K562 (cell line): ENCODE results near the gene SULT2B1. TPM values are rescaled to one million over a fixed set of nuclear protein-coding genes. Genes with fewer than 3 reads are reported as not detected.

ENCODE experiments used
- ATAC-seq: fragments of 200-7000 bp; cut with Tn5 transposase; 3 replicates; pipeline ENCODE4 v1.9.1; 2020; ENCODE audit warnings: moderate library complexity
- BruUV-seq: library from RNA; stranded (reverse); fragments of 400-500 nt; replicated peaks from 2 replicates; lab custom pipeline; 2021; lab: Mats Ljungman, UMichigan
- CTCF ChIA-PET: fragments of 300-600 bp; formaldehyde crosslinking; extraction: SDS; loops from one replicate; lab custom pipeline; 2021; ENCODE audit warnings: low intra/inter-chr PET ratio; lab: Yijun Ruan, JAX
- POLR2A ChIA-PET: fragments of 300-600, 350-650 bp; sonication (Branson Sonifier 250); formaldehyde crosslinking; extraction: SDS; loops from one replicate; lab custom pipeline; 2021; ENCODE audit warnings: antibody characterized with exemption, inconsistent platforms; lab: Yijun Ruan, JAX
- DNase-seq, 4 experiments: peaks; one replicate each; pipeline versions ENCODE4 v3.0.0 to v3.0.0-alpha.2; 2011 to 2018; ENCODE audit warnings: low spot score in 3 of 4, mixed read lengths in 3 of 4; ENCODE audit errors: extremely low read depth in 1 of 4
- FAIRE-seq: peaks from 2 replicates; lab custom pipeline; 2011; peaks lifted over from hg19 to GRCh38; lab: Jason Lieb, UNC
- H2AFZ ChIP-seq: 2 replicates; pipeline ENCODE4 v1.6.0; 2011; ENCODE audit warnings: low read depth, low read length, control low read depth, inconsistent platforms
- H3K27ac ChIP-seq: fragments of 200-600 bp; 3 replicates; pipeline ENCODE4 v1.8.0; 2011; ENCODE audit warnings: low read depth, mild to moderate bottlenecking, control low read depth, inconsistent platforms, low read length, moderate library complexity, mixed read lengths; ENCODE audit errors: extremely low read depth
- H3K27me3 ChIP-seq, 2 experiments: fragments of 300-600 bp in 1 of 2; 2 replicates in 1 of 2; 3 replicates in 1 of 2; pipeline versions ENCODE4 v1.6.0 to v1.8.0; 2011; ENCODE audit warnings: inconsistent platforms in 2 of 2, low read length in 2 of 2, mild to moderate bottlenecking in 1 of 2, mixed read lengths in 1 of 2, moderate library complexity in 1 of 2; ENCODE audit not compliant: control insufficient read depth in 2 of 2, insufficient read depth in 2 of 2
- H3K36me3 ChIP-seq: fragments of 300-600 bp; 3 replicates; pipeline ENCODE4 v1.8.0; 2011; ENCODE audit warnings: mild to moderate bottlenecking, low read length, inconsistent platforms; ENCODE audit not compliant: control insufficient read depth, insufficient read depth
- H3K4me1 ChIP-seq, 2 experiments: fragments of 200-600 bp in 1 of 2; replicated peaks in 1 of 2; 2 replicates in 1 of 2; 3 replicates in 1 of 2; pipeline versions ENCODE4 v1.5.1 to v1.8.0; 2011; ENCODE audit warnings: inconsistent platforms in 2 of 2, low read length in 2 of 2, mild to moderate bottlenecking in 1 of 2, mixed read lengths in 1 of 2, moderate library complexity in 1 of 2; ENCODE audit not compliant: control insufficient read depth in 2 of 2, insufficient read depth in 2 of 2
- H3K4me2 ChIP-seq: 2 replicates; pipeline ENCODE4 v1.6.1; 2011; ENCODE audit warnings: low read length, control low read depth, inconsistent platforms, mixed read lengths; ENCODE audit not compliant: insufficient read depth
- H3K4me3 ChIP-seq: fragments of 200-600 bp; sonication (generic), shearing (Covaris generic); 2 replicates; pipeline ENCODE4 v1.5.1; 2016; ENCODE audit warnings: control low read depth, inconsistent platforms
- H3K79me2 ChIP-seq: fragments of 200-600 bp; 3 replicates; pipeline ENCODE4 v1.8.0; 2011; ENCODE audit warnings: low read length, inconsistent platforms; ENCODE audit not compliant: control insufficient read depth, insufficient read depth
- H3K9ac ChIP-seq, 2 experiments: 2 replicates each; pipeline versions ENCODE4 v1.6.0 to v1.6.1; 2011; ENCODE audit warnings: low read depth in 2 of 2, low read length in 2 of 2, control low read depth in 1 of 2, inconsistent platforms in 1 of 2, mild to moderate bottlenecking in 1 of 2, mixed read lengths in 1 of 2; ENCODE audit not compliant: insufficient read depth in 1 of 2
- H3K9me1 ChIP-seq: one replicate; pipeline ENCODE4 v1.6.0; 2011; ENCODE audit warnings: inconsistent platforms, mild to moderate bottlenecking, low read length, moderate library complexity; ENCODE audit not compliant: control insufficient read depth, insufficient read depth
- H3K9me3 ChIP-seq: replicated peaks from 2 replicates; pipeline ENCODE4 v1.5.1; 2011; ENCODE audit warnings: low read depth, low read length, inconsistent platforms; ENCODE audit not compliant: control insufficient read depth, insufficient read depth
- H4K20me1 ChIP-seq: replicated peaks from 2 replicates; pipeline ENCODE4 v1.6.1; 2011; ENCODE audit warnings: low read length, inconsistent platforms, mixed read lengths; ENCODE audit not compliant: control insufficient read depth, insufficient read depth
- DDX20 ChIP-seq: fragments of 450-650 bp; IDR thresholded peaks from 2 replicates; pipeline ENCODE4 v1.6.1; 2016; ENCODE audit warnings: missing genetic modification characterization, low read depth, mild to moderate bottlenecking, missing compliant biosample characterization, moderate library complexity
- DMBX1 ChIP-seq: fragments of 250-450 bp; sonication (Bioruptor Pico); IDR thresholded peaks from 2 replicates; pipeline ENCODE4 v1.8.0; 2022; ENCODE audit warnings: inconsistent platforms, mild to moderate bottlenecking, moderate library complexity, borderline replicate concordance
- HNRNPL ChIP-seq: fragments of 200-400 bp; formaldehyde crosslinking; IDR thresholded peaks from 2 replicates; pipeline ENCODE4 v1.6.1; 2017; ENCODE audit warnings: low read depth, mild to moderate bottlenecking, low read length
- HOXB6 ChIP-seq: fragments of 250-450 bp; sonication (Bioruptor Pico); IDR thresholded peaks from 2 replicates; pipeline ENCODE4 v1.5.1; 2022; ENCODE audit warnings: mild to moderate bottlenecking, borderline replicate concordance
- JUND ChIP-seq, 2 experiments: IDR thresholded peaks; 2 replicates in 1 of 2; 3 replicates in 1 of 2; pipeline ENCODE4 v1.6.1; 2011; ENCODE audit warnings: borderline replicate concordance in 2 of 2, low read depth in 2 of 2, low read length in 2 of 2, improper control_type of control experiment in 1 of 2, missing biosample characterization in 1 of 2, missing genetic modification characterization in 1 of 2, missing genetic modification reagents in 1 of 2
- NEUROD1 ChIP-seq: fragments of 150-350 bp; IDR thresholded peaks from 2 replicates; pipeline ENCODE4 v1.6.1; 2014; ENCODE audit warnings: borderline replicate concordance, low read length, low read depth; ENCODE audit not compliant: partially characterized antibody
- PHF8 ChIP-seq: fragments of 200-600 bp; sonication (generic); IDR thresholded peaks from 2 replicates; pipeline ENCODE4 v1.6.1; 2012; ENCODE audit warnings: mixed run types, mild to moderate bottlenecking, inconsistent platforms, low read length, moderate library complexity, borderline replicate concordance
- RHOXF2B ChIP-seq: fragments of 250-450 bp; sonication (Bioruptor Pico); conservative IDR thresholded peaks from 2 replicates; pipeline ENCODE4 v1.5.1; 2021
- TBL1XR1 ChIP-seq, 2 experiments: IDR thresholded peaks; 2 replicates each; pipeline ENCODE4 v1.6.1; 2012; ENCODE audit warnings: improper control_type of control experiment in 2 of 2, low read length in 2 of 2, mild to moderate bottlenecking in 1 of 2
- WGBS: fragments of 100-300 bp; shearing (Covaris generic); methylation state at CpG from one replicate; pipeline ENCODE4 v1.1.6; 2016; ENCODE audit warnings: low coverage, mixed read lengths; ENCODE audit not compliant: insufficient coverage; ENCODE audit errors: missing lambda C conversion rate; 5-methylcytosine and 5-hydroxymethylcytosine counted together
- in situ Hi-C: fragments of 300-500 bp; cut with MboI; formaldehyde crosslinking; loops from 4 replicates; pipeline ENCODE4 v1.15.0; 2018; ENCODE audit warnings: inconsistent platforms, mixed read lengths
- intact Hi-C: fragments of 100-400 bp; cut with micrococcal nuclease; formaldehyde crosslinking; loops from 2 replicates; pipeline ENCODE4 v1.14.2; 2022
- polyA plus RNA-seq, 8 experiments: library from polyadenylated mRNA; depleted of rRNA in 4 of 8; stranded (reverse) in 5 of 8; unstranded in 3 of 8; fragments of >200 nt; fragmentation: Nextera tagmentation in 2 of 8; fragmentation: Illumina TruSeq in 1 of 8; extraction: Ambion mirVana in 2 of 8; extraction: Trizol in 1 of 8; gene quantifications; 2 replicates each; pipeline versions ENCODE4 v1.2.1 to v1.2.3, GENCODE V29; 2011 to 2014; ENCODE audit warnings: inconsistent platforms in 1 of 8, missing spikeins in 1 of 8
- total RNA-seq, 7 experiments: library from RNA; depleted of rRNA in 6 of 7; stranded (reverse); fragments of >200 nt in 6 of 7; fragmentation: Illumina TruSeq in 2 of 7; extraction: Trizol in 2 of 7; gene quantifications; 2 replicates each; pipeline versions ENCODE4 v1.2.1 to v1.2.3, GENCODE V29; 2011 to 2021; ENCODE audit warnings: low replicate concordance in 1 of 7
- TF ChIP-seq, protein P1 (sequence below): fragments of 200-800 bp; sonication (Bioruptor generic); IDR thresholded peaks from 2 replicates; pipeline ENCODE4 v1.6.1; 2016; ENCODE audit warnings: missing genetic modification characterization, missing compliant biosample characterization
- TF ChIP-seq, protein P2 (sequence below): fragments of 250-450 bp; sonication (Bioruptor Pico); IDR thresholded peaks from 2 replicates; pipeline ENCODE4 v1.9.0; 2021; ENCODE audit warnings: mild to moderate bottlenecking, inconsistent platforms
- TF ChIP-seq, protein P3 (sequence below): fragments of 250-450 bp; sonication (Bioruptor Pico); IDR thresholded peaks from 2 replicates; pipeline ENCODE4 v1.8.0; 2021; ENCODE audit warnings: borderline replicate concordance, mild to moderate bottlenecking, moderate library complexity; ENCODE audit not compliant: poor library complexity, severe bottlenecking

Gene SULT2B1
- total and polyA plus RNA-seq, 9 of the 15 experiments (the other 6 are each of a cell fraction or from before 2014, with no cell fraction given), result 0.09 to 0.62 (median 0.22) TPM; not detected in 2

DNA sequence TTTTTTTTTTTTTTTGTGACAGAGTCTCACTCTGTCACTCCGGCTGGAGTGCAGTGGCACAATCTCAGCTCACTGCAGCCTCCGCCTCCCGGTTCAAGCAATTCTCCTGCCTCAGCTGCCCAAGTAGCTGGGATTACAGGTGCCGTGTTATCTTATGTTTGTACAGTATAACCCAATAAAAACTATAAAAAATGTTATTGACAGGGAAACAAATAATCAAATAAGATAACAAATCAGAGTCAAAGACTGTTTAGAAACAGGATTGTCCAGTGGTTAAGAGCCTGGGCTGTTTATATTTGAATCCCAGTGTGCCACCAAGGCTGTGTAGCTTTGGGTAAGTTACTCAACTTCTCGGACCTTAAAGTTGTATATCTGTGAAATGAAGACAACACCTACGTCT is 21.2 kb upstream of the SULT2B1 start:
- no peak for FAIRE-seq
- POLR2A ChIA-PET, result interaction anchor here (1.1 to 1.6 kb wide), 2 partner anchors 11 to 17 kb away, joined by 3 to 5 read pairs; no protein-coding TSS in a partner anchor
- TF ChIP-seq, protein P1, sequence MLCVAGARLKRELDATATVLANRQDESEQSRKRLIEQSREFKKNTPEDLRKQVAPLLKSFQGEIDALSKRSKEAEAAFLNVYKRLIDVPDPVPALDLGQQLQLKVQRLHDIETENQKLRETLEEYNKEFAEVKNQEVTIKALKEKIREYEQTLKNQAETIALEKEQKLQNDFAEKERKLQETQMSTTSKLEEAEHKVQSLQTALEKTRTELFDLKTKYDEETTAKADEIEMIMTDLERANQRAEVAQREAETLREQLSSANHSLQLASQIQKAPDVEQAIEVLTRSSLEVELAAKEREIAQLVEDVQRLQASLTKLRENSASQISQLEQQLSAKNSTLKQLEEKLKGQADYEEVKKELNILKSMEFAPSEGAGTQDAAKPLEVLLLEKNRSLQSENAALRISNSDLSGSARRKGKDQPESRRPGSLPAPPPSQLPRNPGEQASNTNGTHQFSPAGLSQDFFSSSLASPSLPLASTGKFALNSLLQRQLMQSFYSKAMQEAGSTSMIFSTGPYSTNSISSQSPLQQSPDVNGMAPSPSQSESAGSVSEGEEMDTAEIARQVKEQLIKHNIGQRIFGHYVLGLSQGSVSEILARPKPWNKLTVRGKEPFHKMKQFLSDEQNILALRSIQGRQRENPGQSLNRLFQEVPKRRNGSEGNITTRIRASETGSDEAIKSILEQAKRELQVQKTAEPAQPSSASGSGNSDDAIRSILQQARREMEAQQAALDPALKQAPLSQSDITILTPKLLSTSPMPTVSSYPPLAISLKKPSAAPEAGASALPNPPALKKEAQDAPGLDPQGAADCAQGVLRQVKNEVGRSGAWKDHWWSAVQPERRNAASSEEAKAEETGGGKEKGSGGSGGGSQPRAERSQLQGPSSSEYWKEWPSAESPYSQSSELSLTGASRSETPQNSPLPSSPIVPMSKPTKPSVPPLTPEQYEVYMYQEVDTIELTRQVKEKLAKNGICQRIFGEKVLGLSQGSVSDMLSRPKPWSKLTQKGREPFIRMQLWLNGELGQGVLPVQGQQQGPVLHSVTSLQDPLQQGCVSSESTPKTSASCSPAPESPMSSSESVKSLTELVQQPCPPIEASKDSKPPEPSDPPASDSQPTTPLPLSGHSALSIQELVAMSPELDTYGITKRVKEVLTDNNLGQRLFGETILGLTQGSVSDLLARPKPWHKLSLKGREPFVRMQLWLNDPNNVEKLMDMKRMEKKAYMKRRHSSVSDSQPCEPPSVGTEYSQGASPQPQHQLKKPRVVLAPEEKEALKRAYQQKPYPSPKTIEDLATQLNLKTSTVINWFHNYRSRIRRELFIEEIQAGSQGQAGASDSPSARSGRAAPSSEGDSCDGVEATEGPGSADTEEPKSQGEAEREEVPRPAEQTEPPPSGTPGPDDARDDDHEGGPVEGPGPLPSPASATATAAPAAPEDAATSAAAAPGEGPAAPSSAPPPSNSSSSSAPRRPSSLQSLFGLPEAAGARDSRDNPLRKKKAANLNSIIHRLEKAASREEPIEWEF (CRISPR knock-in tag), result no peak
- TF ChIP-seq JUND (IDR thresholded peaks at IDR 0.05; ENCODE audit: borderline replicate concordance, low read depth, low read length) (no peak), JUND (tag; IDR thresholded peaks at IDR 0.05; ENCODE audit: borderline replicate concordance, low read depth, low read length) (no peak), TBL1XR1 (IDR thresholded peaks at IDR 0.05; ENCODE audit: low read length in 2 of 2) (no peak), DMBX1 (no peak), RHOXF2B (no peak), NEUROD1 (no peak), HNRNPL (no peak), PHF8 (no peak), HOXB6 (no peak), DDX20 (tag) (no peak)
- TF ChIP-seq, protein P2, sequence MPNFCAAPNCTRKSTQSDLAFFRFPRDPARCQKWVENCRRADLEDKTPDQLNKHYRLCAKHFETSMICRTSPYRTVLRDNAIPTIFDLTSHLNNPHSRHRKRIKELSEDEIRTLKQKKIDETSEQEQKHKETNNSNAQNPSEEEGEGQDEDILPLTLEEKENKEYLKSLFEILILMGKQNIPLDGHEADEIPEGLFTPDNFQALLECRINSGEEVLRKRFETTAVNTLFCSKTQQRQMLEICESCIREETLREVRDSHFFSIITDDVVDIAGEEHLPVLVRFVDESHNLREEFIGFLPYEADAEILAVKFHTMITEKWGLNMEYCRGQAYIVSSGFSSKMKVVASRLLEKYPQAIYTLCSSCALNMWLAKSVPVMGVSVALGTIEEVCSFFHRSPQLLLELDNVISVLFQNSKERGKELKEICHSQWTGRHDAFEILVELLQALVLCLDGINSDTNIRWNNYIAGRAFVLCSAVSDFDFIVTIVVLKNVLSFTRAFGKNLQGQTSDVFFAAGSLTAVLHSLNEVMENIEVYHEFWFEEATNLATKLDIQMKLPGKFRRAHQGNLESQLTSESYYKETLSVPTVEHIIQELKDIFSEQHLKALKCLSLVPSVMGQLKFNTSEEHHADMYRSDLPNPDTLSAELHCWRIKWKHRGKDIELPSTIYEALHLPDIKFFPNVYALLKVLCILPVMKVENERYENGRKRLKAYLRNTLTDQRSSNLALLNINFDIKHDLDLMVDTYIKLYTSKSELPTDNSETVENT, result no peak
- TF ChIP-seq, protein P3, sequence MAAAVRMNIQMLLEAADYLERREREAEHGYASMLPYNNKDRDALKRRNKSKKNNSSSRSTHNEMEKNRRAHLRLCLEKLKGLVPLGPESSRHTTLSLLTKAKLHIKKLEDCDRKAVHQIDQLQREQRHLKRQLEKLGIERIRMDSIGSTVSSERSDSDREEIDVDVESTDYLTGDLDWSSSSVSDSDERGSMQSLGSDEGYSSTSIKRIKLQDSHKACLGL (CRISPR knock-in tag), result no peak

More for the DNA sequence above, 21.2 kb upstream of the SULT2B1 start:
- no TSS peak for BruUV-seq
- CTCF ChIA-PET, result no interaction called here
- Histone ChIP-seq H3K4me3 (no peak overlapping the region), H4K20me1 (no peaks in the 10 kb centered on the region), H3K27me3 (no peaks in the 10 kb centered on the region), H3K9me3 (peaks cover 1% of the 10 kb centered on the region; the same call in 1 of the 2 replicates), H3K9ac (no peak overlapping the region), H3K4me1 (no peaks in the 10 kb centered on the region; a peak in 1 of 5 replicates), H3K27ac (no peak overlapping the region), H3K4me2 (no peak overlapping the region), H3K79me2 (no peaks in the 10 kb centered on the region), H2AFZ (no peak overlapping the region), H3K9me1 (no peaks in the 10 kb centered on the region), H3K36me3 (no peaks in the 10 kb centered on the region)
- in situ Hi-C loops (no loop called here), intact Hi-C loops (no loop called here)
- 45% methylated on average over 5 of the region's 6 CpGs for WGBS
- no peak for ATAC-seq
- no peak for DNase-seq
